HG03354 (cell line): ENCODE data around the gene TMC3.

Experiments used
- ATAC-seq: cut with Tn5 transposase; IDR thresholded peaks from one replicate; pipeline ENCODE4 v1.9.1; 2021; ENCODE audit warnings: mild to moderate bottlenecking; ENCODE audit not compliant: unreplicated experiment, poor library complexity, severe bottlenecking

The TMC3 gene

DNA sequence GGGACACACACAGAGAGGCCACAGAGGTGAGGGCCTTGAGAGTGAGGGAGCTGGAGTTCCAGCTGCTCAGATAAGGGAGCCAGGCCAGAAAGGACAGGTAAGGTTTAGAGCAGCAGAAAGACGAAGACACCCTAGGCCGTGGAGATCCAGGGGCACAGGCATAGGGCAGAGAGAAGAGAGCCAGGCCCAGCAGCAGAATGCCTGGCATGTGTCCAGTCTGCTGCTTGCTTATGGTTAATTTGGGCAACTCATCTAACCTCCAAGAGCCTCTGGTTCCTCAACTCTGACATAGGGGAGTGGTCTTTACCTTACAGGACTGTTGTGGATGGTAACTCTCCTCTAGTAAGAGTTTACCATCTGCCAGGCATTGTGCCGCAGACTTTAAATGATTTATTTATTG is 86.0 kb downstream of the TMC3 start:
- ATAC-seq: no peak

GRCh38 chr15:81286621-81287121 is 87.3 kb downstream of the TMC3 start:
- ATAC-seq: no peak

GRCh38 chr15:81285461-81285860 is 88.6 kb downstream of the TMC3 start:
- no peak for ATAC-seq

- peak; percentile 67 for ATAC-seq
Observed at GRCh38 chr15:81284256-81285031, 89.6 kb downstream of the TMC3 start.

DNA sequence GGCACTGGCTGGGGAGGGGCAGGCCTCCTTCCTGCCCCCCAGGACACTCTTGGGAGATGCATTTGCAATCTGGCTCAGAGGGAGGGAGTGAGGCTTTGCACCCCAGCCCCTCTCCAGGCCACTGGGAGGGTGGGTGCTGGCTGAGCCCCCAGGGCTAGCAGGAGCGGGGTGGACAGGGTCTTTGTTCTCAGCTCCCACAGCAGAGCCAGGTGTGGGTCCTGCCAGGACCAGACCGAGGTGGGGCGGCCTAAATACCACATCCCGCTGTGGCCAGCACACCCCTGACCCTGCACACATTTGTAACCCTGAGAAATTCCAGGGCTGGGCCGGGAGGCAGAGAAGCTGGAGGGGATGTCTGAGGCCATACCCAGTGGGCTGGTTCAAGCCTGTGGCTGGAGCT is 91.1 kb downstream of the TMC3 start:
- ATAC-seq: no peak

GRCh38 chr15:81282606-81282895 is 91.5 kb downstream of the TMC3 start:
- ATAC-seq: no peak

DNA sequence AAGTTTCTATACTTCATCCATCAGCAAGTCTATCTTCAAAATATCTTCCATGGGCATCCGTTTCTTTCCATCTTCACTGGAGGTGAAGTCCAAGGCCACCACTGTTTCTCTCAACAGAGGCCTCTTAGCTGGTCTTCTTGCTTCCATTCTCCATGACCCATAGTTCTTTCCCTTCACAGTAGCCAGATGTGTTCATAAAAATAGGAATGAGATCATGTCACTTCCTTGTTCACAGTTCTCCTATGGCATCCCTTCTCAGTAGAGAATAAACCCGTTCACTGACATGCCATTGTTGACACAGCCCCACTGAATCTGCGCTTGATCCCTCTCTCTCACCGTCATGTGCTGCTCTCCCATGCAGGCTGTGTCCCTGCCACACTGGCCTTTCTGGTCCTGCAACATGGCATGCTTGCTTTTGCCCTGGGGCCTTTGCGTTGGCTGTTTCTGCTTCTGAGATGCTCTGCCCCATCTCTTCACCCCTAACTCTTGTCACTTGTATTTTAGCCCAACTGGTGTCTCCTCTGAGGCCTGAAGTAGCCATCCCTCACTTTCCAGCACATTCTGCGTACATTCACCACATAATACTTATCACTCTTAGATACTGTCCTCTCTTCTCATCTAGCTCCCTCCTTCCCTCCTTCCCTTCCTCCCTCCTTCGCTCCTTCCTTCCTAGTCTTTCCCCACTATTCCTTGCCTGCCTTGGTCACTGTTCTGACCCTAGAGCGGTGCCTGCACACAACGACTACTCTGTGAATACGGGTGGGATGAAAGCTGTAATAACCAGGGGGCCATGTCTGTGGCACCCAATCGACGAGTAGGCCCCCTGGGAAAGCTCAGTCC is 92.0 kb downstream of the TMC3 start:
- ATAC-seq: no peak

DNA sequence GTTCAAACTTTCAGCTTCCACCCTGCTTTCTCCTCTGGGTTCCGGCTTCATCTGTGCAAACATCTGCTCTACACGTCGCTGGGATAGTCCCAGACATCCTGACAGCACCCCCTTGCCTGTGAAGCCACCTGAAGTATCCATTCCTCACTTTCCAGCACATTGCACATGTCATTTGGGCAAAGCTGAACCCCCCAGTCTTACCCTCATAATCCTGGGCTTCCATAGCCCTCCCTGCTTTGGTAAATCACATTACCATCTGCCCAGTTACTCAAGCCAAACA is 92.6 kb downstream of the TMC3 start:
- ATAC-seq: no peak
